ENCODE data around the gene C5orf15.

Gene C5orf15

GRCh38 chr5:133968204-133968980, at the start of gene C5orf15:
Gene C5orf15 (minus strand): TSS chr5:133968625. CDS start chr5:133968584, 41 bp downstream.
- DNase-seq = peak; percentile 70

DNA sequence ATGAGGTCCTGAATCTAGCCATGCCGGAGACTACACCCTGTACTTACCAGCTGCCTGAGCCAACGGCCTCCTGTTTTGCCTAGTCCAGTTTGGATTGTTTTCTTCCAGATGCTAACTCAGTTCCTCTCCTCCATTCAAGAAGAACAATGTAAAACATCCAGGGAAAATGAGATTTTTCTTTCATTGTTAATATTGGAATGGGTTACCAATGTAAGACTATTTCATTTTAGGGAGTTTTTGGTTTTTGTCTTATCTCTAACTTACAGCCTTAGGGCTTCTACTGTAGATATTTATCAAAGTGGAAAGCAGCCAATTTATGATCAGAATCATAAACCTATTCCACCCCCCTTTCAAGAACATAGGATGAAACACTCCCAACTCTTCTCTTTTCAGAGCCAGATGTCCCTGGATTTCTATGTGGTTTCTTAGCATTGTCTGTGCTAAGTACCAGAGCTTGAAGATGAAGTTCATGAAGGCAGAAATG, 39.9 kb upstream of the C5orf15 start:
- DNase-seq = no peak

GRCh38 chr5:134007581-134008265, 39.3 kb upstream of the C5orf15 start:
- no peak for DNase-seq

DNA sequence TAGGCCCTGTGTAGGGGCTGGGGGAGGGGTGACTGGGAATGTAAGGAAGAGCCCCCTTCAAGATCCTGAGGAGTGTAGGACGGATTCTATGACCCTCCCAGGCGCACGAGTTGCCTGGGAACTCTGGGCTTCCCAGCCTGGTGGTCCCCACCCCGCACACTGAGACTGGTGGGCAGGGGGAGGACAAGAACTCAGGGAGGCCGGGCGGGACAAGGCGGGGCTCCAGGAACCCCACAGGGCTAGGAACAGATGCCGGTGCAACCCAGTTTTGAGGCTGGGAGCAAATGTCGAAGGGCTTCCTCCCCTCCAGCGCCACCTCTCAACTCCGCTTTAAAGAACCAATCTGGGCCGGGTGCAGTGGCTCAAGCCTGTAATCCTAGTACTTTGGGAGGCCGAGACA, 37.7 kb upstream of the C5orf15 start:
- DNase-seq = no peak

DNA sequence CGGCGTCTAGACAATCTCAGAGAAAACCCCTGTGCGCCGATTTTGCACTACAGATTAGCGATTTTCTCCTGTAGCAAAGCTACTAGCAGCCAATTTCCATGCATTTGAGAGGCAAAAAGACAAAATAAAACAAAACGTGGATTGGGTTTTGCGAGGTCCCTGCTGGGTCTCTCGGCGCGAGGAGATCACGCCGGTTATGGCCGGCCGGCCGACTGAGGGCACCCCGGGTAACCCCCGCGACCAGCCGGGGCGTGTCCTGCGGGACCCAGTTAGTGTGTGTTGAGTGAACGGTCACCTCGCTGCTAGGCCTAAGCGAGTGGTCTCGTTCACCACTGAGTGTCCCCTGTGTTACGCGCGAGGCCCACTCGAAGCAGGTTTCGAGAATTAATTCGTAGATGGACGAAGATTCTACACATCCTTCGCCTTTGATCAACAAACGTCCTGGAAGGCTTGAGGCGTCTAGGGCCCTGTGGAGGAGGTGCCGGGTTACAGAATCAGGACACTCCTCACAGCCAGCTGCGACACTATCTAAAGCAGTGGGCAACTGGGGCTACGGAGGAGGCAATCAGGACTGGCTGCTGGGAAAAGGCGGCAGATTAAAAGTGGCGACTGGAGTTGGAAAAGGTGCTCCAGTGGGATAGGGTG, 37.1 kb upstream of the C5orf15 start:
- no peak for DNase-seq

- no peak for DNase-seq
Measured at GRCh38 chr5:134004626-134005416, 36.4 kb upstream of the C5orf15 start, which contains the start of gene VDAC1. Gene VDAC1 (minus strand): TSS chr5:134004975. CDS start chr5:133993012, 11,963 bp downstream.

DNA sequence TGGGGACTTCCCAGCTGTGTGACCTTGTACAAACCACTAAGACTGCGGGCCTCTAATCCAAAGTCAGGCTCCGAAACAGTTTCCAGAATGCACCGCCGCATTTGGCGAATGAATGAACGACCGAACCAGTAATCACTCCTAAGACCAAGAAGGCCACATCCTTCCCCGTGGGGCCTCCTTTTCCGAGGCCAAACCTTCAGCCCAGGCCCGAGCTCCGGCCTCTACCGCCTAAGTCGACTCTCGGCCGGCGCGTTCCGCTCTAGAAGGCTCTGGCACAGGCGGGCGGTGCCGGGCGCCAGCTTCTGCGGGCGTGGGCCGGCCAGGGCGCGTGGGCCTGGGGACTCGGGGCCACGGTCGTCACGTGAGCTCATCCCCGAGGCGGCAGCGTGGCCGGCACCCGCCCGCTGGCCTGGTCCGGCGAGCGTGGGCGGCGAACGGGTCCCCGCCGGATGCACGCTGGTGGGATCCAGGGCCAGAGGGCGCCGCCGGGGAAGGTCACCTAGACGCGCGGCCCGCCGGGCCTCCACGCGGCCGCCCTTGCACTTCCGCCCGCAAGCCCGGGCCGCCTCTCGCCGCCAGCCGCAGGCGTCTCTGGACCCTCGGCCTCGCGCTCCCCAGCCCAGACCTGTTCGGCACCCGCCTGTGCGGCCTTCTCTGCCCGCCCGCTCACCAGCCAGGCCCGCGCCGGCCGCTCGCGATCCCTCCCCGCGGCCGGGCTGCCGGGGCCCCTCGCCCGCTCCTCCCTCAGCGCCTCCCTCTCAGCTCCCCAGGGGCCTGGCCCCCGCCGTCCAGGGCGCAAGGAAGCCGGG, 35.6 kb upstream of the C5orf15 start:
- DNase-seq = no peak

GRCh38 chr5:134003064-134003816, 34.8 kb upstream of the C5orf15 start:
- DNase-seq = no peak

GRCh38 chr5:134001938-134002731, 33.7 kb upstream of the C5orf15 start:
- DNase-seq = no peak

GRCh38 chr5:134000696-134001453, 32.5 kb upstream of the C5orf15 start:
- no peak for DNase-seq

GRCh38 chr5:134000091-134000511, 31.7 kb upstream of the C5orf15 start:
- no peak for DNase-seq

- DNase-seq = no peak
Measured at GRCh38 chr5:133998807-133999206, 30.4 kb upstream of the C5orf15 start.

- DNase-seq = no peak
Measured at GRCh38 chr5:133998042-133998441, 29.6 kb upstream of the C5orf15 start.

GRCh38 chr5:133996683-133997252, 28.3 kb upstream of the C5orf15 start:
- DNase-seq = no peak

DNA sequence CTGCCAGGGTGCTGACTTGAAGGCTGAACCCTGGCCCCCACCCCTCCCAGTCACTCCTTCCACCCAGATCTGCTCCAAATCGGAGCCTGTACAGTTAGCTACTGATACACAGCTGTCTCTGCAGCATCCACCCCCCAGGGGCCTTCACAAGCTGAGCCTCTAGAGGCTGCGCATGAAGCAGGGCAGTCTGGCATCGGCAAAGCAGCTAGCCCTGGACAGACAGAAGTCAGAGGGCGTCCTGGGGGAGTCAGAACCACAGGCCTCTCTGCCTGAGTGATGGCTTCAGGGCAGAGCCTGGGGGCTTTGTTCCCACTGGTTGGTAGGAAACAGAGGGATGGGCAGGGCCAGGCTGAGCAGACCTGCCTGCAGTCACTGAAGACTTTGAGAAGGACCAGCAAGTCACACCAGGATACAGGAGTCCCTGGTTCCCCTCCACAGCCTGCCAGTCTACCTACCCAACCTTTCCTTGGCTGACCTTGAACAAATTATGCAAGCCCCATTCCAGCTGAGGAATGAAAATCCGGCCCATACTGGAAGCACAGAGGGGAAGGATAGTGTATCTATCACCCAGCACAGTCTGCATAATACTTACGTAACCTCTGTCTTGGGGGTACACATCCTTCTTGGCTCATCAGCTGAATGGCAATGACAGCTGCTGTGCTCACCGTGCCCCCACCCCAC, 27.6 kb upstream of the C5orf15 start:
- DNase-seq = no peak

DNA sequence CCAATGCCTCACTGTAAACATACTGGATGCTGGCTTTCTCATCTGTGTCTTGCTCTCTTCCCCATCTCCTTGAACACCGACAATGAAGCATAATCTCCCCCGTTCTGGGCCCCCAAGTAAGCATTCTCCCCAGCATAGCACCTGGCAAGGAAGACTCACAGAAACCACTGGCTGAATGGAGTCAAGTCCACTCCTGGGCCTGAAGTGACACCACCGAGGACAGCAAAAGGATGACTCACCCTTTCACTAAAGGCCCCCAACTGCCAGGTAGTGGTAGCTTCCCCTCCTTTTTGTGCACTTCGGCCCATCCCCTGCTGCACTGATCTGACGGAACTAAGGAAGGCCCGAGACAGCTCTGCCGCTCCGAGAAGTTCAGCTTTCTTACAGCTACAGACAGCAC, 26.9 kb upstream of the C5orf15 start:
- no peak for DNase-seq

- no peak for DNase-seq
Measured at GRCh38 chr5:133994990-133995333, 26.5 kb upstream of the C5orf15 start.

DNA sequence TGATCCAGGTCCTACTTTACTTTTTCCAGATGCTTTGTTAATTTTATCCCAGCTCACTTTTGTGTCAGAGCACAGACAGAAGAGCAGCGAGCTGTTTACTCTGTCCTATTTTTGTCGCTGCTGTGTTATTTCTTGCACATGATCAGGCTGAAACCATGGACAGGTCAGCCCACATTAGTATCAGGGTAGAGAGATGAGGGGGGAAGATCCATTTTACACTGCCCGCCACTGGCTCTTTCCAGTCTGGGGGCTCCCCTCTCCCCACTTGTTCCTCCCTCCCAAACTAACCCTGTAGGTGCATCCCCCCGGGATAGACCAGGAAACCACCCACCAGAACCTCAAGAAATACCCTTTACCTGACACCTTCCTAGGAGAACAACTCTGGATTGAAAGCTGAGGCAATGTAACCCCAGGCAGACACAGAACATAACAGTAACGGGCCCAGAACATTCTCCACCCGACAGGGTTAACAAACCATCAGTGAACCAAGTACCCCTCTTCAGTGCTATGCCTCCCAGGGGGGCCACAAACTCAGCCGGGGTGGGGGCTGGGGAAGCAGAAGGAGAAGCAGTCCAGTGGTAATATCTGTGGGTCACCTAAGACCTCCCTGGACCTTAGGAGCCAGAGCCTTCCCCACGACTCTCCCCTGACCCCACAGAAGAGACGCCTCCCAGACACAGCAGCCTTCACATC, 26.0 kb upstream of the C5orf15 start:
- DNase-seq = no peak

All from NCI-H1436 treated with DMSO at 0.1 percent for 48 hours (cell line).